GM19099 (cell line): ENCODE measurements around the gene JAG2.

ENCODE experiments used
- POLR2A ChIP-seq: IDR thresholded peaks from 3 replicates; pipeline ENCODE4 v1.6.1; 2011; ENCODE audit warnings: low read depth; ENCODE audit not compliant: insufficient read length; ENCODE audit errors: extremely low read depth

Gene JAG2

DNA sequence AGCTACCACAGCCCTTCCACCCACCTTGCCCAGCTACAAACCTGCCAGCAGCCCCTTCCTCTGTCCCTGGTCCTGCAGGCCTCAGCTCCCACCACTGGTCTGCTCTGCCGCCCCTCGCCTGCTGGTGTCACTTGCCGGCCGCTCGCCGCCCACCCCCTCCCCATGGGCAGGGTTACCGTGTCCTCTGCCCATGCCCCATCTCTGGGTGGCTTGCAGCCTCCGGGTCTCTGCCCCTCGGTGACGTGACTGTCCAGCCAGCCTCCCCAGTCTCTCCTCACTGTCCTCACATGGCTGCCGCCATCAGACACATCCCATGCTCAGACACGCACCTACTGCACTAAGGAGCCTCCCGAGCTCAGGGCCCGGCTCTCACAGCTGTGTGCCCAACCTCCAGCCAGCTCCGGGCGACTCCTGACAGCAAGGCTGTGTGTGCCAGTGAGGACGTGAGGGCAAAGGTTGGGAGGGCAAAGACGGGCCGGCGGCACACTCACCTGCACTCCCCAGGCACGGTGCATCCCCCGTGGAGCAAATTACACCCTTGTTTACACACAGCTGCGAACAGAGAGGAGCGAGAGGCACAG, 13.4 kb downstream of the JAG2 start:
- TF ChIP-seq POLR2A, result no peak

- TF ChIP-seq POLR2A, result no peak
Measured at GRCh38 chr14:105154476-105154871, 14.1 kb downstream of the JAG2 start.

DNA sequence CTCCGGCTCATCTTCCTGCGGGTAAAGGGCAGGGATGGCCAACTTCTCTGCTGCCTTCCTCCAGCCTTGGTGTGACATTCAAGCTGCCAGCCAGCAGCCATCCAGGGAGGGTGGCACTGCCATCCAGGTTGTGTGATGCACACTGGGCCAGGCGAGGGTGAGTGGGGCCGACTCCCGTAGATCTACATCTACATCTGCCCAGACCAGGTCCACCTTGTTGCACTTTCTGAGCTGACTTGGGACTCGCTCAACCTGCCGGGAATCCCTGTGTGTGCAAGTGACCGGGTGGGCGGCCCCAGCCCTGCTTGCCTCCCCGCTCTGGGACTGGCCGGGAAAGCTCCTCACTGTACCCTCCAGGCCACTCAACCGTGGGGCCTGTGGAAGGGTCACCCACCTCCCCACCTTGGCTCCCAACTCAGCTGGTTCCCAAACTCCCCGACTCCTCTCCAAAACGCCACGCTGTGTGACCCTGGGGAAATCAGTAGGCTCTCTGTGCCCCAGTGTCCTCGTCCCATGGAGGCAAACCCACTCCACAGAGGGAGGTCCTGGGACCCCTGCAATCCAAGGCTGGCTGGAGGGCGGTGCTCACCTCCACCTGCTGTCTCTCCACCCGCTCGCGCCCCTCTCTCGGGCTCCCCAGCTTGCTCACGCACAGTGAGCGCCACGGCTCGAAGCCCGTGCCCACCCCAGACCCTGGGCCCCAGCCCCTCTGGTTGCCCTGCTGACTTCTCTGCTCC, 14.7 kb downstream of the JAG2 start:
- no peak for TF ChIP-seq POLR2A

DNA sequence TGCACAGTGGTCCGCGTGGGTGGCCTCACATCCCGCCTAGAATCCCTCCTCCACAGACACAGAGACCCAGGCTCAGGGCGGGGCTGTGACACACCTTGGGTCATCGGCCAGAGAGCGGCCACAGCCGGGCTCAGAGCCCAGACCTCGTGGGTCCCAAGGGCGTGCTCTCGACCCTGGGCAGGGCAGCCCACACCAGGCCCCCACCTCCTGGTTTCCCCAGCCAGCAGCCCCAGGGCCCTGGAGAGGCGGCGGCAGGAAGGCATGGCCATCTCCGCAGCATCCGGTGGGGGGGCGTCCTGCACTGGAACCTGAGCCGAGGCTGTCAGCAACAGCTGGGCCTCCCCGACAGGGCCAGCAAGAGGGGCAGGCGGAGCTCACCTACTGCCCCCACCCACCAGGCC, 15.2 kb downstream of the JAG2 start:
- no peak for TF ChIP-seq POLR2A

DNA sequence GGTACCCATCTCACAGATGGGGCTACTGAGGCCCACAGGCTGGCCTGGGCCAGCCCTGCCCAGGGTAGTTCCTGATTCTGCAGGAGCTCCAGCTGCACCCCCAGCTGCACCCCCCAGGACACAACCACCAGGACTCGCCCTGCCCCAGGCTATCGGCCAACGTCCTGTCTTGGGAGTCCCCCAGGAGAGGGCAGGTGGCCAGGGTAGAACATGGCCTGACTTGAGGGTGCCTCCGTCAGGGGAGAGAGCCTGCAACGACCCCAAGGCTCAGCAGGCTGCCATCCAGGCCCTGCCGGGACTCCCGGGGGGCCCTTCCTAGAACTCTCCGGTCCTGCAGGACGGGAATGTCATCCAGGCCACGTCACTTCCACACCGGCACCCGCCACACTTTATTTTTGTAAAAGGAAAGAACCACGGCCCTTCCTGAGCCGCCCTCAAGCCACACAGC, 15.8 kb downstream of the JAG2 start:
- no peak for TF ChIP-seq POLR2A

- TF ChIP-seq POLR2A, result no peak
Measured at GRCh38 chr14:105151838-105152793, 16.5 kb downstream of the JAG2 start.

DNA sequence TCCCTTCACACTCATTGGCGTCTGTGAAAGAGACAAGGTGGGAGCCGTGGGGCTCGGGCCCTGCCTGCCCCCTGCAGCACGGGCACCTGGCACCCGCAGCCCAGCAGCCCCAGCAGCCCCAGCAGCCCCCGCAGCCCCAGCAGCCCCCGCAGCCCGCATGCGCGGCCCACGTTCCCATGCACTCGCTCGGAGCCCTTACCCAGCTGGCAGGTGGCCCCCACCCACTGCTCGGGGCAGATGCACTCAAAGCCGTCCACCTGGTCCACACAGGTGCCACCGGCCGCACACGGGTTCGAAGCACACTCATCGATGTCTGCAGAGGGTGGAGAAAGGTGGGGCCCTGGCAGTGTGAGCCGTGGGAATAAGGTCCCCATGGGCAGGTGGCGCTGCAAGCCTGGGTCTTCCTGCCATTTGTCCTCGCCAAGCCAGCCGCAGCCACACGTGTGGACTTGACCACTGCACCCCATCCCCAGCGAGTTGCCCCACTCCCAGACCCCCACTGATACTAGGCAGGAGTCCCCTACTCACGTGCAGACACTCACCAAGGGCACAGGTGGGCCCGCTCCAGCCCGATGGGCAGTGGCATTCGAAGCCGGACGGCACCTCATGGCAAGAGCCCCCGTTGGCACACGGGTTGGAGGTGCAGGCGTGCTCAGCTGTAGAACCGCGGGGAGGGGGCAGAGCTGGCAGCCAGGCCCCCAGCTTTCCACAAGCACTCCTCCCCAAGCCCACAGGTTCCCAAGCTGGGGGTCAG, 17.3 kb downstream of the JAG2 start:
- no peak for TF ChIP-seq POLR2A

DNA sequence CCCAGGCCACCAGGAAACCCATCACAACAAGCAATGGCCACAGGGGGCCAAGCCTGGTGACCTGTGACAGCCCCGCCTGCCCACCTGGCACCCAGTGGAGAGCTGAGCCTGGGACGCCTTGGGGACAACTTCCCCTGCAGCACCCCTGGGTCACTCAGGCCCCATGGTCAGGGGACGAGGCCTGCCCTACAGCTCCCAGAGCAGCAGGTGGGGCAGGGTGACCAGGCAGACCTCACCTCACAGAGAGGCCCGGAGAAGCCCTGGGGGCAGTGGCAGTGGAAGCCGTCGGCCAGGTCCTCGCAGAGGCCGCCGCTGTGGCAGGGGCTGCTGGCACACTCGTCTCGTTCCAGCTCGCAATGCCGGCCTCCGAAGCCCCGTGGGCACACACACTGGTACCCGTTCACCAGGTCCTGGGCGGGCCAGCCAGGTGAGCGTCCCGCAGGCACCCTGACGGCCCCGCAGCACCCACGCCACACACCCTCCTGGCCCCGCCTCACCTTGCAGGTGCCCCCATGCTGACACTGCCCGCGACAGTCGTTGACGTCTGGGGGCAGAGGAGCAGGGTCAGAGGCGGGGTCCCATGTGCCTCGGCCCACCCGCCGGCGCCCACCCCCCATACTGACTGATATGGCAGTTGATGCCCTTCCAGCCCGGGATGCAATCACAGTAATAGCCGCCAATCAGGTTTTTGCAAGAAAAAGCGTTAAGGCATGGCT, 18.1 kb downstream of the JAG2 start:
- TF ChIP-seq POLR2A, result no peak

GRCh38 chr14:105150026-105150367, 18.6 kb downstream of the JAG2 start:
- TF ChIP-seq POLR2A, result no peak

GRCh38 chr14:105149146-105149781, 19.3 kb downstream of the JAG2 start:
- no peak for TF ChIP-seq POLR2A

GRCh38 chr14:105148604-105149145, 19.9 kb downstream of the JAG2 start:
- TF ChIP-seq POLR2A, result no peak

GRCh38 chr14:105147671-105148603, 20.6 kb downstream of the JAG2 start:
- no peak for TF ChIP-seq POLR2A
